ENCODE results near the gene KLRC1.
"Not testable (repeated sequence)": the region's sequence is repeated elsewhere in the genome, so short reads cannot be mapped to it uniquely, and the experiment has no call there.

The KLRC1 gene

DNA sequence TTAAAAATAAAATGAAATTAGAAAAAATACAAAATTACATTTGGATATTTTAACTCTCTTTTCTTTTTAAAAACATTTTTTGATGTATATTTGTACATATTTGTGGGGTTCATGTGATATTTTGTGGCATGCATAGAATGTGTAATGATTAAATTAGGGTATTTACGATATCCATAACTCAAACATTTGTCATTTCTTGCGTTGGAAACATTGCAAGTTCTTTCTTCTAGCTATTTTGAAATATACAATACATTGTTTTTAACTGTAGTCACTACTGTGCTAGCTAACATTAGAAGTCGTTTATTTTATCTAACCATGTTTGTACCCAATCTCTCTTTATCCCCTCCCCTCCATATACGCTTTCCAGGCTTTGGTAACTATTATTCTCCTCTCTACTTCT lies 38.6 kb upstream of the KLRC1 start:
- H2BK15ac ChIP-seq (ENCODE audit: low read length), result no peak overlapping the region
- no peak overlapping the region for H4K91ac ChIP-seq (ENCODE audit: low read depth, low read length, poor library complexity)
- H3K4me1 ChIP-seq (ENCODE audit: control insufficient read depth in 2 of 2, insufficient read depth in 1 of 2, low read depth in 1 of 2, low read length in 2 of 2), result no peaks in the 10 kb centered on the region
- no peak overlapping the region for H3K4me3 ChIP-seq (ENCODE audit: low read length in 2 of 2)
- no CpG with 5 or more reads among the region's 4 CpGs for WGBS, 2 donors (ENCODE audit: extremely low coverage in 2 of 2, insufficient read length in 2 of 2, insufficient replicate concordance in 1 of 2)
- no peak overlapping the region for H2BK5ac ChIP-seq (ENCODE audit: low read length)
- no peak overlapping the region for H3K4me2 ChIP-seq (ENCODE audit: insufficient read depth, low read length, poor library complexity, severe bottlenecking)
- H3K9me3 ChIP-seq (replicated peaks in 1 of 2; ENCODE audit: control insufficient read depth in 2 of 2, insufficient read depth in 1 of 2, low read depth in 1 of 2, low read length in 2 of 2), result no peaks in the 10 kb centered on the region
- no peak overlapping the region for H2BK12ac ChIP-seq (ENCODE audit: low read length)
- H2AFZ ChIP-seq (ENCODE audit: low read length), result no peak overlapping the region
- H2BK120ac ChIP-seq (ENCODE audit: low read depth, low read length), result no peak overlapping the region
- no peak overlapping the region for H3K14ac ChIP-seq (ENCODE audit: low read length)
- no peak overlapping the region for H2AK5ac ChIP-seq (ENCODE audit: low read depth, low read length)
- no peak overlapping the region for H3K27ac ChIP-seq (replicated peaks; ENCODE audit: low read length)
- no peak overlapping the region for H3K9ac ChIP-seq (ENCODE audit: low read depth, low read length, poor library complexity)
- no peaks in the 10 kb centered on the region for H3K36me3 ChIP-seq (replicated peaks in 1 of 2; ENCODE audit: control insufficient read depth in 2 of 2, insufficient read depth in 2 of 2, low read length in 2 of 2)
- H3K4ac ChIP-seq (ENCODE audit: low read length), result no peak overlapping the region
- H3K27me3 ChIP-seq (ENCODE audit: control insufficient read depth in 3 of 3, insufficient read depth in 3 of 3, low read depth in 1 of 3, low read length in 3 of 3), result no peaks in the 10 kb centered on the region
- H3K79me1 ChIP-seq (ENCODE audit: low read depth, low read length), result no peaks in the 10 kb centered on the region
- no peak overlapping the region for H4K8ac ChIP-seq (ENCODE audit: low read depth, low read length)
- no peak overlapping the region for H3K18ac ChIP-seq (ENCODE audit: low read length)
- H3K23ac ChIP-seq (ENCODE audit: low read depth, low read length, poor library complexity), result no peak overlapping the region
- DNase-seq (ENCODE audit: low spot score), result no peak

- H3K4me3 ChIP-seq (ENCODE audit: low read length in 2 of 2); DNase-seq (ENCODE audit: low spot score); H4K91ac ChIP-seq (ENCODE audit: low read depth, low read length, poor library complexity); H3K4ac ChIP-seq (ENCODE audit: low read length); H3K27ac ChIP-seq (replicated peaks; ENCODE audit: low read length); H2BK120ac ChIP-seq (ENCODE audit: low read depth, low read length); H3K4me2 ChIP-seq (ENCODE audit: insufficient read depth, low read length, poor library complexity, severe bottlenecking); H3K23ac ChIP-seq (ENCODE audit: low read depth, low read length, poor library complexity); H2BK5ac ChIP-seq (ENCODE audit: low read length); H4K8ac ChIP-seq (ENCODE audit: low read depth, low read length); H3K27me3 ChIP-seq (ENCODE audit: control insufficient read depth in 3 of 3, insufficient read depth in 3 of 3, low read depth in 1 of 3, low read length in 3 of 3); H2BK12ac ChIP-seq (ENCODE audit: low read length); H3K79me1 ChIP-seq (ENCODE audit: low read depth, low read length); H3K4me1 ChIP-seq (ENCODE audit: control insufficient read depth in 2 of 2, insufficient read depth in 1 of 2, low read depth in 1 of 2, low read length in 2 of 2); H3K14ac ChIP-seq (ENCODE audit: low read length); H2AFZ ChIP-seq (ENCODE audit: low read length); H3K18ac ChIP-seq (ENCODE audit: low read length); H3K9ac ChIP-seq (ENCODE audit: low read depth, low read length, poor library complexity); H3K36me3 ChIP-seq (replicated peaks in 1 of 2; ENCODE audit: control insufficient read depth in 2 of 2, insufficient read depth in 2 of 2, low read length in 2 of 2); H2AK5ac ChIP-seq (ENCODE audit: low read depth, low read length); H3K9me3 ChIP-seq (replicated peaks in 1 of 2; ENCODE audit: control insufficient read depth in 2 of 2, insufficient read depth in 1 of 2, low read depth in 1 of 2, low read length in 2 of 2); H2BK15ac ChIP-seq (ENCODE audit: low read length): not testable (repeated sequence)
- WGBS, 2 donors (ENCODE audit: extremely low coverage in 2 of 2, insufficient read length in 2 of 2, insufficient replicate concordance in 1 of 2), result no CpG with 5 or more reads among the region's 2 CpGs
Observed at GRCh38 chr12:10487328-10487727, 34.2 kb upstream of the KLRC1 start.

DNA sequence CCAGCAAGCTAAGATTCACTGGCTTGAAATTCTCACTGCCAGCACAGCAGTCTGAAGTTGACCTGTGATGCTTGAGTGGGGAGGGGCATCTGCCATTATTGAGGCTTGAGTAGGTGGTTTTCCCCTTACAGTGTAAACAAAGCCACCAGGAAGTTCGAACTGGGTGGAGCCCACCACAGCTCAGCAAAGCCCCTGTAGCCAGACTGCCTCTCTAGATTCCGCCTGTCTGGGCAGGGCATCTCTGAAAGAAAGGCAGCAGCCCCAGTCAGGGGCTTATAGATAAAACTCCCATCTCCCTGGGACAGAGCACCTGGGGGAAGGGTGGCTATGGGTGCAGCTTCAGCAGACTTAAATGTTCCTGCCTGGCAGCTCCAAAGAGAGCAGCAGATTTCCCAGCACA lies 28.7 kb upstream of the KLRC1 start:
- WGBS, 2 donors (ENCODE audit: extremely low coverage in 2 of 2, insufficient read length in 2 of 2, insufficient replicate concordance in 1 of 2), result no CpG with 5 or more reads among the region's 2 CpGs

DNA sequence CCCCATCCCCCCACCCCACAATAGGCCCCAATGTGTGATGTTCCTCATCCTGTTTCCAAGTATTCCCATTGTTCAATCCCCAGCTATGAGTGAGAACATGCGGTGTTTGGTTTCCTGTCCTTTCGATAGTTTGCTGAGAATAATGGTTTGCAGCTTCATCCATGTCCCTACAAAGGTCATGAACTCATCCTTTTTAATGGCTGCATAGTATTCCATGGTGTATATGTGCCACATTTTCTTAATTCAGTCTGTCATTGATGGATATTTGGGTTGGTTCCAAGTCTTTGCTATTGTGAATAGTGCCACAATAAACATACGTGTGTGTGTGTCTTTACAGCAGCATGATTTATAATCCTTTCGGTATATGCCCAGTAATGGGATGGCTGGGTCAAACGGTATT lies 19.6 kb upstream of the KLRC1 start:
- not testable (repeated sequence) for H3K36me3 ChIP-seq (replicated peaks in 1 of 2; ENCODE audit: control insufficient read depth in 2 of 2, insufficient read depth in 2 of 2, low read length in 2 of 2); H2AK5ac ChIP-seq (ENCODE audit: low read depth, low read length); H3K9me3 ChIP-seq (replicated peaks in 1 of 2; ENCODE audit: control insufficient read depth in 2 of 2, insufficient read depth in 1 of 2, low read depth in 1 of 2, low read length in 2 of 2); H4K8ac ChIP-seq (ENCODE audit: low read depth, low read length); H2BK5ac ChIP-seq (ENCODE audit: low read length); H2BK12ac ChIP-seq (ENCODE audit: low read length); DNase-seq (ENCODE audit: low spot score); H2BK120ac ChIP-seq (ENCODE audit: low read depth, low read length); H3K4ac ChIP-seq (ENCODE audit: low read length); H4K91ac ChIP-seq (ENCODE audit: low read depth, low read length, poor library complexity); H3K23ac ChIP-seq (ENCODE audit: low read depth, low read length, poor library complexity); H3K4me3 ChIP-seq (ENCODE audit: low read length in 2 of 2); H3K14ac ChIP-seq (ENCODE audit: low read length); H2BK15ac ChIP-seq (ENCODE audit: low read length); H3K4me1 ChIP-seq (ENCODE audit: control insufficient read depth in 2 of 2, insufficient read depth in 1 of 2, low read depth in 1 of 2, low read length in 2 of 2); H3K4me2 ChIP-seq (ENCODE audit: insufficient read depth, low read length, poor library complexity, severe bottlenecking); H3K27ac ChIP-seq (replicated peaks; ENCODE audit: low read length); H3K9ac ChIP-seq (ENCODE audit: low read depth, low read length, poor library complexity); H3K18ac ChIP-seq (ENCODE audit: low read length); H3K79me1 ChIP-seq (ENCODE audit: low read depth, low read length); H3K27me3 ChIP-seq (ENCODE audit: control insufficient read depth in 3 of 3, insufficient read depth in 3 of 3, low read depth in 1 of 3, low read length in 3 of 3); H2AFZ ChIP-seq (ENCODE audit: low read length)
- WGBS, 2 donors (ENCODE audit: extremely low coverage in 2 of 2, insufficient read length in 2 of 2, insufficient replicate concordance in 1 of 2), result no CpG with 5 or more reads among the region's 5 CpGs

More for the DNA sequence above, 28.7 kb upstream of the KLRC1 start:
- not testable (repeated sequence) for H4K8ac ChIP-seq (ENCODE audit: low read depth, low read length); H3K23ac ChIP-seq (ENCODE audit: low read depth, low read length, poor library complexity); H3K9ac ChIP-seq (ENCODE audit: low read depth, low read length, poor library complexity); H3K14ac ChIP-seq (ENCODE audit: low read length); H3K4me1 ChIP-seq (ENCODE audit: control insufficient read depth in 2 of 2, insufficient read depth in 1 of 2, low read depth in 1 of 2, low read length in 2 of 2); H2BK5ac ChIP-seq (ENCODE audit: low read length); H3K18ac ChIP-seq (ENCODE audit: low read length); H2BK15ac ChIP-seq (ENCODE audit: low read length); H3K27me3 ChIP-seq (ENCODE audit: control insufficient read depth in 3 of 3, insufficient read depth in 3 of 3, low read depth in 1 of 3, low read length in 3 of 3); H3K4me2 ChIP-seq (ENCODE audit: insufficient read depth, low read length, poor library complexity, severe bottlenecking); H4K91ac ChIP-seq (ENCODE audit: low read depth, low read length, poor library complexity); H3K27ac ChIP-seq (replicated peaks; ENCODE audit: low read length); H3K4me3 ChIP-seq (ENCODE audit: low read length in 2 of 2); H2AFZ ChIP-seq (ENCODE audit: low read length); H3K79me1 ChIP-seq (ENCODE audit: low read depth, low read length); H2BK12ac ChIP-seq (ENCODE audit: low read length); DNase-seq (ENCODE audit: low spot score); H3K36me3 ChIP-seq (replicated peaks in 1 of 2; ENCODE audit: control insufficient read depth in 2 of 2, insufficient read depth in 2 of 2, low read length in 2 of 2); H3K4ac ChIP-seq (ENCODE audit: low read length); H3K9me3 ChIP-seq (replicated peaks in 1 of 2; ENCODE audit: control insufficient read depth in 2 of 2, insufficient read depth in 1 of 2, low read depth in 1 of 2, low read length in 2 of 2); H2BK120ac ChIP-seq (ENCODE audit: low read depth, low read length); H2AK5ac ChIP-seq (ENCODE audit: low read depth, low read length)

Measured in neuronal stem cell (in vitro differentiated cells).